CD4-positive, alpha-beta T cell treated with Interleukin-15 for 4 hours (primary cell): ENCODE data around the gene HORMAD2.
A peak's percentile ranks its signal among the peaks of the same experiment; 100 is the strongest.

ENCODE experiments used
- DNase-seq: peaks from one replicate; pipeline ENCODE4 v3.0.0-alpha.2; 2020; ENCODE audit warnings: low spot score

HORMAD2 gene, protein sequence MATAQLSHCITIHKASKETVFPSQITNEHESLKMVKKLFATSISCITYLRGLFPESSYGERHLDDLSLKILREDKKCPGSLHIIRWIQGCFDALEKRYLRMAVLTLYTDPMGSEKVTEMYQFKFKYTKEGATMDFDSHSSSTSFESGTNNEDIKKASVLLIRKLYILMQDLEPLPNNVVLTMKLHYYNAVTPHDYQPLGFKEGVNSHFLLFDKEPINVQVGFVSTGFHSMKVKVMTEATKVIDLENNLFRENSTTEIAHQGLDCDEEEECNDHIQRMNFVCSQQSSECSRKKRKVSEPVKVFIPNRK

DNA sequence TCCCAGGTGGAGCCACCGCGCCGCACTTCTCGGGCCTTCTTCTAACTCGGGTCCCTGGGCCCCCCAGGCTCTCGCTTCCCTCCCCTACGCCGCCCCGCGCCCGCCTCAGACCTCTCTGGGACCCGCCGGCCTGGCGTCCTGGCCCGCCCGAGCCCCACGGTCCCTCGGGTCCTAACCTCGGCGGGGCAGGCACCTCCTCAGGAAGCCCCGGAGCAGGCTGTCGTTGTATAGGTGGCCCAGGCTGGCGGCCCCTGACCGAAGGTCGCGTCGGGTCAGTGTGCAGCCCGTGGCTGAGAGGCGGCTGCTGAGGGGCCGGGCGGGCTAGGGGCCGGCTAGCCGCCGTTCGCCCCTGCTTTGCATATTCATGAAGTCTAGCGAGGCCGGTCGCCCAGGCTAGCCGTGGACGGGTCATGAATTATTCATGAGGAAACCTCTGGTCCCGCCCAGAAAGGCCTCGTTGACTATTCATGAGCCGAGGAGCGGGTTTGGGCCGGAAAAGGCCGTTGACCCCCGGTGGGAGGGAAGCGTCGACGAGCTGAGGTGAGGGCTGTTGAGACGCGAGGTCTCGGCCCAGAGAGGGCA lies at the start of gene HORMAD2:
HORMAD2 (plus strand) TSS at position 513 of the 582 bp plus-strand sequence. CDS start 13,489 bp downstream, outside the sequence.
- no peak for DNase-seq

DNA sequence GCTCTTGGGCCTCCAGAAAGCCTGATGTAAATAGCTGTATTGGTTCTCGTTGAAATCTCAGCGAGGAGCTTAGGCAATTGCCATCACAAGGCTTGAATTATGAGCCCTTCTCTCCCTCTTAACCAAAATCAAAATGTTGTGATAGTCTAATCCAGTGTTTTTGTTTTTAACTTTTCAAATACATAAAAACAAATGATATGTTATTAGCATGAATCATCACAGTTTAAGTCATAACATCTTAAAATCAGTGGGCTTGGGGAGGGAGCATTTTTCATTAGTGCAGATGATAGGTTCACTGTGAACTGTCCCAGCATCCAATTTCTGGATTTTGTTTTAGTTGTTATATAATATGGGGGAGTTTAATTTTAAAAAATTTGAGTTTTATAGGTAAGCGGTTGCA lies 48.9 kb upstream of the HORMAD2 start:
- DNase-seq: no peak

DNA sequence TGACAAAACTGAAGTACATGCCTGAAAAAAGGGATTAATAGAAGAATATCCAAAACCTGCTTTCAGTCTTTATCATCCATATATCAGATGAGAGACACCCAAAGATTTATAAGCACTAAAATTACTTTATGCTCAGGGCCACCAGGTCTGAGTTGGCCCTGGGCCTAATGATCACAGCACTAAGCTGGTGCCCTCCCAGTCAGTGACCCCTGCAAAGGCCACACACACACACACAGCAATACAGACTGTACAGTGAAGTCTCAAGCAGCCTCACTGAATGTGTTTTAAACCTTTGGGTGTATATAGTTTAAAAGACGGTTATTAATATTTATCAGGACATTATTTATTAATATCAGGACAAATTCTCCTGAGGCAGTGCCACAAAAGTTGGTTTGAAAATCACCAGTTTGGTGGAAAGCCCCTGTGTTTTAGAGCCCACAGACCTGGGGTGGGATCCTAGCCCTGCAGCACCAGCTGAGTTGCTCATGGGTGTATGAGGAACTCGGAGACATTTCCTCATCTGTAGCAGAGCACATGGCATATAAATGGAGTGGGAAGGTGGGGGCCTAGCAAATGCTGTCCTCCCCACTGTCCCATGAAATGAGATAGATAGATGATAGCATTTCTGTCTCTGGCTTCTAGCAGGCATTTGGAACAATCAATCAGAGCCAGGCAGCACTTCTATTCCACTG lies 48.4 kb upstream of the HORMAD2 start:
- no peak for DNase-seq

DNA sequence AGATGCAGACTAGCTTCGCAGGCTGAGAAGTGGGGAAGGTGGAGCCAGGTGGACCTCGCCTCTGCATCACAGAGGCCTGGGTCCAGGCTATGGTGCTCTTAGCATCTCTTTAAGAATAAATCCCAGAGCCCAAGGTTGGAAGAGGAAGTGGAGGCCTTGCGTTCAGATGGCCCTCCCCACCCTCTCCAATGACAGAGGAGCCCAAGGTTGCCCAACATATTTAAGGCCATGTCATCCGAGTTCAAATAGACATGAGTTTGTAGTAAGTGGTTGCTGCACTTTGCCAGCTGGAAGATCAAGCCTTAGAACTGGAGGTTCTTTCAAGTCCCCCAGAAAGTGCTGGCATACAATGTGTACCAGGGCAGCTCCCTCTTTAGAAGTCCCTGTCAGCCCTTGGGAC lies 47.1 kb upstream of the HORMAD2 start:
- DNase-seq: no peak

DNA sequence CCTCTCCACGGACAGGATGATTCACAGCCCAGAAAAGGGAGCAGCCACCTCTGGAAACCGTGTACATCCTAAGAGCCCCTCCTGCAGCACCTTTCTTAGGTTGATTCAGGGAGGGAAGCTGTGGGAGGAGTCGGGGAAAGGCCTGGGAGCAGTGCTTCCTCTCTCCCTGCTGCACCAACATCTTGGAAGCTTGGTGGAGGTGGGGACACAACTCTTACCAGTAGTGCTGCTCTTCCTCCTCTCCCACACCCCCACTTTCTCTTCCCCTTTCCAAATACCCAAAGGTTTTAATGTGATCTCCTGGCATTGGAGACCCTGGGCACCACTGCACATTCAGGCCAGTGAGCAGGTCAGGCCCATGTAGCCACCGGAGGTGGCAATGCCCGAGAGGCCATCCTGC lies 46.4 kb upstream of the HORMAD2 start:
- no peak for DNase-seq

DNA sequence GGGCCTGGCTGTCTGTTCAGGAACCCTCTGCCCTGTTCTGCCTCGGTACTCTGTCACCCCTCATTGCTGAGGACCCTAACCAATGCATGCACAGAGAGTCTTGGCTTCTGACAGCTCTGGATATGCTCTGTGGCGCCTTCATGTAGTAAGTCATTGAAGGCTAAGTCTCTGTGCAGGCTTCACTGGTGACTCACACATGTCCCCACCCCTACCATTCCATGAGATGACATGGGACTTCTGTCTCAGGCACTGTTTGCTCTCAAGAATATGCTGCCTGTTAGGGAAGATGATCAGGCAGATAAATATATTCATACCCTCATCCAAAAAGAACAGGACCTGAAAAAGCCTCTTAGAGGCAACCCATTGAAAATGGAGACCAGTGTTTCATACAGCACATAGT lies 43.6 kb upstream of the HORMAD2 start:
- DNase-seq: no peak

DNA sequence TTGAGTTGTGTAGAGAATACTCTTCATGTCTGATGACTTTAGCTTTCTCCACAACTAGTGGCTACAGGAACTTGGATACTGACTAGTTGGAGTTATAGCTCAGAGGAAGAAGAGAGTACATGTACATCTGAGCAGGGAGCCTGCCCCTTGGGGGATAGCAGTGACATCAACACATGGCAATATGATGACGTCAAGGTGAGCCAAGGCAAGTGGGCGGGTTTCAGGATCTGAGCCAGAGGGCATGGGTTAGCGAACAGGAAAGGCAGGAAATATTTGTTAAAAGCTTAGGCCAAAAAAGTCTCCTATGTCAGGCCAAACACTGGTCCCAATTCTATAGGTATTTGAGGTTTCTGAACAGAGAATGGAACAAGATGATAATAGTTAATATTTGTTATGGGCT lies 42.0 kb upstream of the HORMAD2 start:
- DNase-seq: no peak

DNA sequence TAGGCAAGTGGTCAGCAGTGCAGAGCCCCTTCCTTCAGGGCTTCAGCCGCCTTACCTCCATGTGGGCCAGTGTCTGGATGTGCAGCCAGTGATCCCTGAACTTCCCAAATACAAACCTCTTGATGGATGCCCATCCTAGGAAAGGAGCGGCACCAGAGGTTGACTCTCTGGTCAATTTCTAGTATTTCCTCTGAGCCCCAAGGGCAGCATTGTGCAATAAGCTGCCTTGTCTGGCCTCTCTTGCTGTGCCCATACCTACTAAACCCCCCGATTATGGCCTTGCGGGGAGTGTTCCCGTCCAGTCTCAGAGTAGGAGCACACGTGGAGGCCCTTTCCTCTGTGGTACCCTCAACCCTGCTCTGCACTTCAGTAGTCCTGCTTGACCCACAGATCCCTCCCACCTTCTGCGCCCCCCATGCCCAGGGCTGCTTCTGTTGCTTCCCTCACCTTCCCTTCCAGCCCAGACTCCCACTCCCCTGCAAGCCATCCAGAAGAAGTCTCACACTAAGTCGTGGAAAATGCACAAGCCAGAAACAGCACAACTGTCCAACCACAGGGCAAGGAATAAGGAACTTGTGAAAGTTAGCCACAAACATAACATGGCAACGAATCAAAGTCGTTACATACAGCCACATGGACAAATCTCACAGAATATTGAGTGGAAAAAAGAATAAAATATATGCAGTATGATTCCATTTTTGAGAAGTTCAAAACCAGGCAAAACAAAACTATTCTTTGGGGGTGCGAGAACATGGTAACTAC lies 39.6 kb upstream of the HORMAD2 start:
- no peak for DNase-seq

DNA sequence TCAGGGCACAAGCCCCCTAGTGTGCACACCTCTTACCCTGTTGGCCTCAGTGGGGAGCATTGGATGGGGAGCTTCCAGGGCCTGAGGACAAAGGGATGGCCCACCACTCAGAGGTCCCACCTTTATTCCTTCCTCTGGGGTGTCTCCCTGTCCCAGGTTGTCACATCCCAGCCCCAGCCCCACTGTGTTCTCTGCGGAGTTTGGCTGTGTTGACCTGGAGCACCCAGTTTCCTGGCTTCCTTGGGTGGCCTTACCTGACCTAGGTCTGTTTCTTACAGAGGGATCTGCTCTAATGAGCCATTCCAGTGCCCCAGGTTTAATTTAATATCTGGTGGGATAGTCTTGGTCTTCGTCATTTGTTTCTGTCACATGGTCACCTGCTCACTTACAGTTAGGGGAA lies 38.8 kb upstream of the HORMAD2 start:
- no peak for DNase-seq

DNA sequence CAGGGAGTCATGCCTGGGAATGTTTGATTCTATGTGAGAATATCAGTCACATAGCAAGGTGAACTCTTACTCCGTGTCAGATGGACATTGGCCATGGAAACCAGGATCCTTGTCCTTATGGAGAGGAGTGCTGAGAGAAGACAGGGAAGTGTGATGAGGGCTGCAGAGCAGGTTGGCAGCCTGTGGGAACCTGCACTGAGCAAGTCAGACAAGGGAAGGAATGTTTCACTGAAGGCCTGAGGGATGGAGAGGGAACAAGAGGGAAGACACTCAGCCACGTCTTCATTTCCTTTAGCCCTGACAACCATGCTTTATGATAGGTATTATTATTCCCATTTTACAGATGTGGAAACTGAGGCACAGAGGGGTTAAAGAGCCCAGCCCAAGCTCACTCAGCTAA lies 38.4 kb upstream of the HORMAD2 start:
- DNase-seq: no peak

DNA sequence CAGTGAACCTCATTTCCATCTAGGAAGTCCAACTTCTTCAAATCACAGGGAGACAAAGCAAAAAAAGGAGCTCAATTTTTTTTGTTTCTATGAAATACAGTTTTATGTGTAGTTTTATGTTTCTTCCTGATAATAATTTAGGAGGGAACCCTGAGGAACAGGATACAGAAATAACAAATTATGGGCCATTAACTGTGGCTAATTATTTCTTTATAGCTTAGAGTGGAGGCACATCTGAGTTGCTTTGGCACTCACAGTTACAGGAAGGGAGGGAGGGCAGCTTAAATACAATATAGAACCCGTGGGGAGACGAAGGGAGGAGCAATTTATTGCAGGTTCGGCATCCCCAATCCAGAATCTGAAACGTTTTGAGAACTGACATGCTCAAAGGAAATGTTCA lies 37.1 kb upstream of the HORMAD2 start:
- DNase-seq: no peak

DNA sequence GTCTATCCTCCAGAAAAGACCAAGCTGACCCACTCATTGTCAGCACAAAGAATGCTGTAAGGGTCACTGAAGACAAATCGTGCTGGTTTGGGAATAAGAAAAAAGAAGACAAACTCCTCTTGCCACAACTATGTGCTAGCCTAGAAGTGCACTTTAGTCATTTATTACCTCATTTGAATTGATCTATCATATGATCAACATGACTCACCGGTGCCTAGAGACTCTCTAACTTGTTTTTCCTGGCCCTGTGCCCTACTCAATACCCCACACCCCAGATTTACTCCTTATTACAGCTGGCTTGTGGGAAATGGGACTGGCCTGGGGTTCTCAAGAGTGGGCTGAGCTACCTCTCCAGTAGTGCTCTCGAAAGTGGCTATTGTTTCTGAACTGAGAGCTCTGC lies 35.9 kb upstream of the HORMAD2 start:
- no peak for DNase-seq

DNA sequence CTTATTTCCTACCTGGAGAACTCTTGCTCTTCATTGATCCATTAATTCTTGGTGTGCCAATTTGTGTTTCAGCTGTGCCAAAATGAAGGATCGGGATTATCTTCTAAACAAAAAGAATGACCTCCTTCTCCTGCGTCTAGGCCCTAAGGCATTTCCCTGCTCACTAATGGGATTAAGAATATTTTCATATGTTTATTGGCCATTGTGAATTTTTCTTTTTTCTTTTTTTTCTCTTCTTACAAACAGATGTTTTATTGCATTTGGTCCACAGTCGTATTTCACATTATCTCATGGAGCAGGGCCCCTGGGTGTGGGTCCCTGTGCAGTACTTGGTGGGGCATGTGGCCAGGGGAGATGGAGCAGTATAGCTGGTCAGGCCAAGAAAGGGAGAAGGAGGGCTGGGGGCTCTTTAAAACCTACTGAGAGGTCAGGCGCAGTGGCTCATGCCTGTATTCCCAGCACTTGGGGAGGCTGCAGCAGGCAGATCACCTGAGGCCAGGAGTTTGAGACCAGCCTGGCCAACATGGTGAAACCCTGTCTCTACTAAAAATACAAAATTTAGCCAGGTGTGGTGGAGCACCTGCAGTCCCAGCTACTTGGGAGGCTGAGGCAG lies 35.3 kb upstream of the HORMAD2 start:
- DNase-seq: no peak

DNA sequence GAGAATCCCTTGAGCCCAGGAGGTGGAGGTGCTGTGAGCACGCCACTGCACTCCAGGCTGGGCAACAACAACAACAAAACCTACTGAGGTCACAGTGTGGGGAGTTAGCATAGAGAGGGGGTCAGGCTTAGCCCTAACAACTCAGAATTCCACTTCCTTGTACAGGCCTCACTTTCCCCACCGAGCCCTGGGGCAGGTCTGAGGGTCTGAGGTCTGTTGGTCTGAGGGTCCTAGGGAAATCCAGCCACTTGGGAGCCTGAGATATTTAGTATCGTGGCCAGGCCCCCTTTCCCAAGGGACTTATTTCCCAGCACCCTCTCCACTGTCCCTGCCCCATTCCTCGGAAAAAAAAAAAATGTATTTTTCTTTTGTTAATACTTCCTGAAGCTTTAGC lies 34.8 kb upstream of the HORMAD2 start:
- no peak for DNase-seq

DNA sequence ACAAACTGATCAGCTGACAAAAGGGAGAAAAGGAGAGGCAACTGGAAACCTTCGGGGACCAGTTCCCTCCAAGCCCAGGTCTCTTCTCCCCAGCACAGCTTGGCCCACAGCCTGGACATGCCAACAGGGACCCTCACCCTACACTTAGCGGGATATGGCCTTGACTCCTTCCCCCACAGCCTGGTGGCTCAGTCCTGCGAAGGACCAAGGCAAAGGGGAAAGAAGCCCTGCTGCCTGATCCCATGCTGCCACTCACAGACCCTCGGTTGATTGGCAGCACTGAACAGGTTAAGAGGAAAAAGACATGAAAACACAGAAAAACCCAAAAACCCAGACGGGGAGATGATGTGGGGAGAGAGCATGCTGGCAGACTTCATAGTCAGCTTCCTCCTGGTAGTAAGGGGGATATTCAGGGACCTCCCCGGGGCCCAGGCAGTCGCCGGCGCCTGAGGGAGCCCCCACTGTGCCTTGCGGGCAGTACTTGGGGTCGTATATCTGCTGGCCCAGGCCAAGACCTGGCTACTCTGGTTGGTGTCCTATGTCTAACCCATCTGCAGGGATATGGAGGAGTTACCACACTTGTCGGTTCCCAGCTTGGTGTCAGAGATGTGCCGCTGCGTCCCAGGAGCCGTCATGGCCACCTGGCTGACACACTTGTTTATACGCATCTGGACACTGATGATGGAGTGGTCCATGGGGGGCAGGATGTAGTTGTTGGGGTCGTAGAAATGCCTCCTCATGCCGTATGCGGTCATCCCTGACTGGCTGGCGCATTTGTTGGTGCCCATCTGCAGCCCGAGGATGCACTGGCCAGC lies 34.2 kb upstream of the HORMAD2 start:
- no peak for DNase-seq

DNA sequence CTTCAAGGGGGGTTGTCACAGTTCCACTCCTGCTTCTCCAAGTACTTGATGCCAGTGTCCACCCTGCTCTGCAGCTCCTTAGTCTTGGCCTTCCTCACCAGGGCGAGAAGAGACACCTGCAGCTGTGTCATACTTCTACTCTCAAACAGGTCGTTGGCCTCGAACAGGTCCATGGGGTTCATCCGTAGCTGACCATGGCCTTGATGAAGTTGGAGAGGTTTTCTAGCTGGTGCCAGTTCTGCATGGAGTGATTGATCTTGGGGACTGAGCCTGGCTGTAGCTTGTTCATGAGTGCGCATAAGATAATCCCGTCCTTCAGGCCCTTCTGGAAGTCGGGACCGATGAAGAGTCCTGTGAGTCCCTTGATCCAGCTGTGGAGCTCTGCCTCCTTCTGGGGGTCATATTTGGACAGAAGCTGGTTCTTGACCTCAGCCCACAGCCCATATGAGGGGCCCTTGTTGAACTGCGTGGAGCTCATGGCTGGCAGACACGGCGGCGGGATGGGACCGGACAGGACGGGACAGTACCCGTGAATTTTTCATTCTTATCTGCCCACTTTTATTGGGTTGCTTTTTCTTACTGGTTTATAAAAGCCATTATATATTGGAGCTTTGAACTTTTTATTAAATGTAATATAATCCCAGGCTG lies 33.4 kb upstream of the HORMAD2 start:
- no peak for DNase-seq

DNA sequence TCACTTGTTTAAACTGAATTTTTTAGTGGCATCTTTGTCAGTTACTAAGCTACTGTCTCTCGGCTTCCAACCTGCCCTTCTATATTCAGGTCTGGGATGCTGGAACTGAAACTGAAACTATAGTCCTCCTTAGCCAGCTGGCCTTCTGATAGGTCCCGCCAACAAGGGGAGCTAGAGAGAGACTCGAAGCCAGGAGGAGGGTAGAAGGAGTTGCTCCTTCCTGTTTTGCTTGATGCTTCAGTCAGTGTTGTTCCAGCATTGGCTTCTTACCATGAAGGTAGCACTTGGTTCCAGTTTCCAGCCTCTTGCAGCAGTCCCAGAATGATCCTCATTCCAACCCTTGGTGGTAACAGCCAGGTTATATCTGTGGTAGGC lies 32.9 kb upstream of the HORMAD2 start:
- DNase-seq: peak; percentile 51

DNA sequence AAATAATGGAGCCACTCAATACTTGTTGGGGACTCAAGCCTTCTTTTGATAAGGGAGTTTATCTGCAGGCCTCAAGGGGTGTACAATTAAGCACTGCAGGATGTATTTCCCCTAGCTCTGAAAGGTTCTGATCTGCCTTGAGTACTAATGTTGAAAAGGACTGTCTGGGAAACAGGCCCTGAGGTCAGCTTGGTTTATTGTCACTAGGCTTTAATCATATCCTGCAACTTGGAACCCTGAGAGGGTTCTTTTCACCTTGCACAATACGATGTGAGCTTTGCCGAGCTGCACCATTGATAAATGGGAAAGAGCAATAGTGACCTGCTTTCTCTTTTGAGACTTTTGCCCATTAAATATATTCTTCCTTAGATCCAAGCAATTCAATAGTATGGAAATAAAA lies 31.6 kb upstream of the HORMAD2 start:
- no peak for DNase-seq

DNA sequence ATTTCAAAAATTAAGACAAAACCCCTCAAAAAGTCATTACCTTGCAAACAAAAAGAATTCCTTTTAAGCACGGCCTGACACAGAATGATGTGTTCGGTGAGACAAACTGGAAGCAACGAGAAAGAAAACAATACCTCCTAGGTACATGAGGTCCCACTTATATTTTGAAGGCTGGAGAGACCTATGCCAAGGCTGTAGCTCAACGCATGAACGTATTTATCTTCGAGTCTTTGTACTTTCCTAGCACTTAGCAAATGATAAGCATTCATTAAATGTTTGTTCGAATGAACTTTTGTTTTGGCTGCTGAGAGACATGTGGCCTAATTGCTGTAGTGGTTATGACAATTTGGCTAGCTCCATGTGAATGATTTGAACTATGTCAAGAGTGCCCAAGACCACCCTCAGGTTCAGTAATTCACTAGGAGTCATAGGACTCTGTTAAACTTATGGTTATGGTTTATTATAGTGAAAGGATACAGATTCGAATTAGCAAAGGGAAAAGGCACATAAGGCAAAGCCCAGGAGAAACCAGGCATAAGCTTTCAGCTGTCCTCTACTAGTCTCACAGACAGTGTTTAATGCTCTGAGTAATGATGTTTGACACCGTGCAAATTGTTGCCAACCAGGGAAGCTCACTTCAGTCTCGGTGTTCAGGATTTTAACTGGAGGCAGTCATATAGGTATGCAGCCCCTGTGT lies 26.0 kb upstream of the HORMAD2 start:
- no peak for DNase-seq

DNA sequence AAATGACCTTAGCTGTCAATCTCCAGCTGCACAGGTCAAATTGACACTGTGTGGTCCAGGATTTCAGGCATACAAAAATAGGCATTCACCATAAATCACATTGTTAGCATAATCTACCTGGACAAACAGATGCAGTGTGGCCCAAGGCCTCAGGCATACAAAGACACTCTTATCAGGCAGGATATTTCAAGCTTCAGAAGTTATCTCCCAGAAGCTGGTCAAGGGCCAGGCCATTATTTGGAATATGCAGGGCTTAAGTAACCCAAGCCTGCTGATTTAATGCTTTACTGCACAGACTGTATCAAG lies 25.5 kb upstream of the HORMAD2 start:
- DNase-seq: no peak

DNA sequence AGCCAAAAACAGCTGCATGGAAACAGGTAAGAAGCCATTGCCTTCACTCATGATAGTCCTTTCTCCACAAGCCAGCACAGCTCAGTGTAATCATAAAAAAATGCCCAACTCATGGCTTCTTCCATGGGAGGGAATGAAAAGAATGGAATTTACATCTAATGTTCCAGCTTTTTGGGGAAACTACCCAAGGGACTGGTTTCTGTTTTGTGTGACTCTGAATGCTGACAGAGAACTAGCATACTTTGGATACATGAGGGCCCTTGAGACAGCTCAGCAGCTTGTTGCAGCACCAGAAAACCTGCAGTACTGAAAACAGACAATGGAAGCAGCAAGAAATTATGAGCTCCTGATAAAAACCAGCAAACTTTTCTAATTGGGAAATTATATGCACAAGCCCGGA lies 24.2 kb upstream of the HORMAD2 start:
- no peak for DNase-seq
